ENCODE data around the gene CPNE6.

GRCh38 chr14:24096545-24097181 lies 25.3 kb downstream of the CPNE6 start:
- TF ChIP-seq, protein P1, sequence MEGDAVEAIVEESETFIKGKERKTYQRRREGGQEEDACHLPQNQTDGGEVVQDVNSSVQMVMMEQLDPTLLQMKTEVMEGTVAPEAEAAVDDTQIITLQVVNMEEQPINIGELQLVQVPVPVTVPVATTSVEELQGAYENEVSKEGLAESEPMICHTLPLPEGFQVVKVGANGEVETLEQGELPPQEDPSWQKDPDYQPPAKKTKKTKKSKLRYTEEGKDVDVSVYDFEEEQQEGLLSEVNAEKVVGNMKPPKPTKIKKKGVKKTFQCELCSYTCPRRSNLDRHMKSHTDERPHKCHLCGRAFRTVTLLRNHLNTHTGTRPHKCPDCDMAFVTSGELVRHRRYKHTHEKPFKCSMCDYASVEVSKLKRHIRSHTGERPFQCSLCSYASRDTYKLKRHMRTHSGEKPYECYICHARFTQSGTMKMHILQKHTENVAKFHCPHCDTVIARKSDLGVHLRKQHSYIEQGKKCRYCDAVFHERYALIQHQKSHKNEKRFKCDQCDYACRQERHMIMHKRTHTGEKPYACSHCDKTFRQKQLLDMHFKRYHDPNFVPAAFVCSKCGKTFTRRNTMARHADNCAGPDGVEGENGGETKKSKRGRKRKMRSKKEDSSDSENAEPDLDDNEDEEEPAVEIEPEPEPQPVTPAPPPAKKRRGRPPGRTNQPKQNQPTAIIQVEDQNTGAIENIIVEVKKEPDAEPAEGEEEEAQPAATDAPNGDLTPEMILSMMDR (IDR thresholded peaks at IDR 0.05), result no peak
- TF ChIP-seq TFCP2L1 (CRISPR knock-in tag; IDR thresholded peaks at IDR 0.05), result no peak

All from A549 (cell line).